AG08396 (cell line): ENCODE data around the gene ATP6V0A4.
A peak's percentile ranks its signal among the peaks of the same experiment; 100 is the strongest.
"Not testable (repeated sequence)": the region's sequence is repeated elsewhere in the genome, so short reads cannot be mapped to it uniquely, and the experiment has no call there.

Experiments used
- DNase-seq: peaks from one replicate; pipeline ENCODE4 v3.0.0; 2012; ENCODE audit warnings: low spot score, mixed read lengths

ATP6V0A4 gene

DNA sequence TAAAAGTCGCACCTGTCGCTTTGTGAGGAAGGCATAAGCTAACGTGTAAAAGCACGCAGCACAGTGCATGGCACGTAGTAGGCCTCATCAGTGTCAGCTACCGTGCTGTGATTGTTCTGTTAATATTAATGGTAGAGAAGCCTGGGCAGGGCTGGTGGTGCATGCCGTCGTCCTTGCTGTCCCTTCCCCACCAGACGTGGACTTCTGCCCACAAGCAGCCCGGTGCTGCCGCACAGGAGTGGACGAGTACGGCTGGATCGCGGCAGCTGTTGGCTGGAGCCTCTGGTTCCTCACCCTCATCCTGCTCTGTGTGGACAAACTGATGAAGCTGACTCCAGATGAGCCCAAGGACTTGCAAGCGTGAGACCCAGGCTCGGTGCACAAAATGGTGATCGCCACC, 4.7 kb upstream of the ATP6V0A4 start:
- no peak for DNase-seq

DNA sequence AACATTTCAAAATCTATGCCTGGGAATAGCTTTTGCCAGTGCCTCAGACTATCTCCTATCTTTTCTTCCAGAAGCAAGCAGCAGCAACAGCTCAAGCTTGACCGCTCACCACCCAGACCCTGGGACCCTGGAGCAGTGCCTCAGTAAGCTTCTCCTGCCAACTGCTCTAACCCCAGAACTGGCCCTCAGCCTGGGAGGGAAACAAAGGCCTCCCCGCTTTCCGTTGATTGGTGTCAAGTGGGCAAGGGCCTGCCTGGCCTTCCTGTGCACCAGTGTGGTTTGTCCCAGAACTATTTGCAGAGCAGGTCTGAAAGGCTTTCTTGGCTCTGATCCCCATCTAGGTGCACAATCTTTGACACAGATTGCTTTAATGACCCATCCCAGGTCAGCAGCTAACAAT, 3.3 kb upstream of the ATP6V0A4 start:
- no peak for DNase-seq

DNA sequence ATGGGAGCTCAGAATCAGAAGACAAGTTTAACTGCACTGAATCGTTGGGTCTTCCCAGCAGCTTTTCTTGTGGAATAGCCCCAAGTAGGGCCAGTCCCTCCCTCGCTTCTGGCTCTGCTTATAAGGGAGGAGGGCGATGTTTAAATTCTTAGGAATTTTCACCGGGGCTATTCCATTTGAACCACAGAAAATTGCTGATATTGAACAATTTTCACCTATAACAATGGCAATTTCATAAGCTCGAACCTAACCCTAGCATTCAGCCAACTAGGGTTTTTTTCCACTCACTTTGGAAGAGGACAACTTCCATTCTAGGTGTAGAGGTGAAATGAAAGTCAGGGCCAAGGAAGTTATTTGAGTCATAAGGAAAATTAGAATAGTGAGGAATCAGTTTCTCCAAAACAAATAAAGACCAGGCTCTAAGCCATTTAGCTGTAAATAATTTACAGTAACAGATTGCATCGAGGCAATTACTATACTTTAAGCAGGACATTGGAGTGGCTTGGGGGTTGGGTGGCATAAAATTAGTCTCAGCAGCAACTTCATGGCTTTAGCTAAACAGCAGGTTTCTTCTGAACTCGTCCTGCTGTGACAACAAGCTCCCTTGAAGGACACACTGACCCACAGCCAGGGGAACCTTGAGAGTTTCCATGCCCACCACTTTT, 1.5 kb upstream of the ATP6V0A4 start:
- no peak for DNase-seq

DNA sequence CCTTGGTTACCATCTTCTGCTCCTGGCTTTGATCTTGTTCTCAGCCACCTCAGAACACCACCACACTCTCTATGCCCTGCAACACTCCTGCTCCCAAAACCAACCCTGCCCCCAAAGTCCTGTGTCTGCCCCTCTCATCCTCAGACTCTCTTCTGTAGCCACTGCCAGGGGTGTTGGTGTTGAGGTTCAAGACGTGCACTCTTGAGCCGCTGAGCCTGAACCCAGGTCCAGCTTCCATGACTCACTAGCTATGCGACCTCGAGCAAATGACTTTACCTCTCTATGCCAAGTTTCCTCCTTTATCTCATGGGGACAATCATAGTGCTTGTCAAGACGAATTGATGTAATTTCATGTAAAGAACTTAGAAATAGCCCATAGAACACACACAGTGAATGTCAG, 840 bp upstream of the ATP6V0A4 start:
- no peak for DNase-seq

DNA sequence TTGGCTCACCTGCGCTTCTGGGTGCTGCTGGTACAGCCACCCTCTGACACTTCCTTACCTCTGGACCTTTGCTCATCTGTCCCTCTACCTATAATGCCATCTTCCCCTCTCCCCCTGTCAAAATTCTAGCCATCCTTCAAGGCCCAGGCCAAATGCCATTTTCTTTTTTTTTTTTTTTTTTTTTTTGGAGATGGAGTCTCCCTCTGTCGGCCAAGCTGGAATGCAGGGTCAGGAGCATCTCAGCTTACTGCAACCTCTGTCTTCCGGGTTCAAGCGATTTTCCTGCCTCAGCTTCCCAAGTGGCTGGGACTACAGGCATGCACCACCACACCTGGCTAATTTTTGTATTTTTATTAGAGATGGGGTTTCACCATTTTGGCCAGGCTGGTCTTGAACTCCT, 950 bp downstream of the ATP6V0A4 start:
- not testable (repeated sequence) for DNase-seq

DNA sequence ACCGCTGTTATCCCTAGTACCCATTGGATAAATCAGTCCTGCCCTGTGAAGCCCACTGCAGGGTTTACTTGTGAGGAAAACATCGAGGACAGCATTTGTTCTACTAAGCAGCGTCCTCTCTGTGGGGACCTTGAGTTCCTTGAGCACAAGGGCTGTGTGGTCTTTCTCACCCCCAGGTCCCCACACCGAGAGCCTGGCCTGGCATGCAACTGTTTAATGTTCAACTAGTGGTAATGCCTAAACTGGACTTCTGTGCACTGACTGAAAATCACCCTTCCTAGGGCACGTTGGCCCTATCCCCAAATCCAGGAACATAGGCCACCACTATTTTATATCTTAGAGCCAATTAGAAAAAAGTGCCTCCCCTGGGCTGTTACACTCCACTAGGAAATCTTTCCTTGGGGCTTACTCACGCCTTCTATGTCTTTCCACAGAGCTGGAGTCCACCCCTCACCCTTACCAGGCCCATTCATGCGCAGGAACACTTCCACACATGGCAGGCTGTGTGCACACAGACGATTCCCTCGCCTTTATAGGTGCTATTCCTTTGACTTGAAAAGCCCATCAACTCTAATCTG, 1.9 kb downstream of the ATP6V0A4 start:
- DNase-seq: no peak

DNA sequence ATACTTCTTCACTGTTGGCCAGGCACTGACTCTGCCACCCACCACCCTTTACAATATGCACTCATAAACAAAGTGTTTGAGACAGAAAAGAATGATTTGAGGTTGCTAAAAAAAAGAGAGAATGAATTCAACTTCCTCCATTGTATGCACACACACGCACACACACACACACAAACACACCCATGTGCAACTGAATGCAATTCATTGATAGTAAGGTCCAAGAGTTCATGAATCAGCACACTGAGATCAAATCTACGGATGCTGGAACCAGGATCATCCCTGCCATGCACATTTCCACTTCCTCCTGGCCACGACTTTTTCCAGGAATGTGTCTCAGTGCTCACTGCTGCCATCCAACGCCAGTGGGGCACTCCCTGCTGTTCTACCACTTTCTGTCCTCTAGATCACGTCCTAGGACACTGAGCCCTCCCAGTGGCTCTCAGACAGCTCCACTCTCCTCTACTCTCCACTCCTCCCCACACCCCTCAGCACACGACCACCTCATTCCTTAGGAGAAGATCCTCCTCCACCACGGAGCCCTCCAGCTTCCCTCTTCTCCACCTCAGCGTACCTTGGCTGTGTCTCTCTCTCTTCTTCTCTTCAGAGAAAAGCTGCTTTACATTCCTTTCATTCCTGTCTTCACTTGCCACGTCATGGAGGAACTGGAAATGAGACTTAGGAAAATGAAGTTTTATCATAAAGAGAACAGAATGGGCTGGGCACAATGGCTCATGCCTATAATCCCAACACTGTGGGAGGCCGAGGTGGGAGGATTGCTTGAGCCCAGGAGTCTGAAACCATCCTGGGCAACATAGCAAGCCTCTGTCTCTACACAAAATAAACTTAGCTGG, 12.2 kb downstream of the ATP6V0A4 start:
- peak; percentile 29 for DNase-seq

DNA sequence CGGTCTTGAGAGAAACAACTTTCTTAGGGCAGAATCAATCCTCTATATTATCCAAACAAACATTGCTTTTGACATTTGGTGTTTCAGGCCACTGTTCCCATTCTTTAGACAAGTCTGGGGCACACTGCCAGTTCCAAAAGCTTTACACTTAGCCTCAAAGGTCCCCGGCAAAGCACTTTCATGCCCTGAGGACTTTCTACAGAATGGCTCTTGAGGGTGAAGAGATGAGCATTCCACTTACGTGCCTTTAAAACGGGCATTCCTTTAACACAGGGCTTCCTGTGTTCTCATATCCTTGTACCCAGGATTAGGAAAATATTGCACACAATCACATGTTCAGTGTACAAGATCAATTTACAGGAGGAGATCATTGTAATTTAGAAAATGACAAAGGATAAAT, 13.3 kb downstream of the ATP6V0A4 start:
- no peak for DNase-seq

DNA sequence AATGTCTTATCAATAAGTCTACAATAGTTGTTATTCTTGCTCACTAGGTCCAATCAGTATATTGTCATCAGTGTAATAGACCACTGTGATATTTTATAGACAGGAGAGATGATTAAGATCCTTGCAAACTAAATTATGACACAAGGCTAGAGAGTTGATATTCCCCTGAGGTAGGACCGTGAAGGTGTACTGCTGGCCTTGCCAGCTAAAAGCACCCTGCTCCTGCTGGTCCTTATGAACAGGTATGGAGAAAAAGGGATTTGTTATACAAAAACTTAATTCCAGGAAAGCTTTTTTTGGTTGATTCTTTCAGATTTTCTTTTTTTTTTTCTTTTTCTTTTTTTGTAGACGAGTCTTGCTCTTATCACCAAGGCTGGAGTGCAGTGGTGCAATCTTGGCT, 17.0 kb downstream of the ATP6V0A4 start:
- DNase-seq: no peak

DNA sequence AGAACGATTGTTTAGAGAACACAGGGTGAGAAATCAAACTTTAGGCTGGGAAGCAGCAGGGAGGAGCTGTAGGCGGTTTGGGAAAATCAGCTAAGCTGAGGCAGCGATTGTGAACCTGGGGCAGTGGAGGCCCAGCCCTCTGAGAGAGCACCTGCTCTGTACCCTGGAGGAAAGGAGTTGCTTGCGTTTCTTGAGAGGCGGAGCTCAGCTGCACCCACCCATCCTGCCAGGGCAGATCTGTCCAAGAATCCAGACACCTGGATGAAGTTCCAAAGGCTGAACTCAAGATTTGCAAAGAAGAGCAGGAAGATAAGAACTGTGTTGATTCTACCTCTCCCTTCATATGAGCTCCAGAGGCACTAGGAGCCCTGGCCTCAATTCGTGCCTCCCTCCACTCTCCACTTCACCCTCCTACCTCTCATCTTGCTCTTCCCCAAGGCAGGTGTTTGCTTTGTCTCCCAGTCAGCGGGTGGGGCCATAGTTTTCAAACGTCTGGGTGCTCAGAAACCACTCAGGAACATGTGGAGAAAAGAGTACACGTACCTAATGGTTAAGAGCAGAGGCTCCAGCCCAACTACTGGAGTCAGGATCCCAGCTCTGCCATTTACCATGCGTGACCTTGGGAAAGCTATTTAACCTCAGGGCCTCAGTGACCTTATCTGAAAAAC, 21.7 kb downstream of the ATP6V0A4 start:
- no peak for DNase-seq

DNA sequence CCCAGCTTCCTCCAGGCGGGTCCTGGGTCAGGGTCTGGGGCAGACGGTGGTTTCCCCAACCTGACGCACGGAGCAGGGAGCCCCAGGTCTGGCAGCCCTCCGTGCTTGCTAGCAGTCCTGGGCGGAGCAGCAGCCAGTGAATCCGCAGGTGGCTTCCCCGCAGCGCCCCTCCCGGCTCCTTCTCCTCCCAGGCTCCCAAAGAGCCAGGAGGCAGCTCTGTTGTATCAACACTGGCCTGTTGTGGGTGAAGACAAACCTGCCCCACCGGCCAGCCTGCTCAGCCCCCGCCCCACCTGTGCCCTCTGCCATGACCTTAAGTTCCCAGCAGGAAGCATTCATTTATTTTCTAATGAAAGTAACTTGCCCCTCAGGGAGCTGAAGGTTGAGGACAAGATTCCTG, 24.2 kb downstream of the ATP6V0A4 start:
- no peak for DNase-seq

DNA sequence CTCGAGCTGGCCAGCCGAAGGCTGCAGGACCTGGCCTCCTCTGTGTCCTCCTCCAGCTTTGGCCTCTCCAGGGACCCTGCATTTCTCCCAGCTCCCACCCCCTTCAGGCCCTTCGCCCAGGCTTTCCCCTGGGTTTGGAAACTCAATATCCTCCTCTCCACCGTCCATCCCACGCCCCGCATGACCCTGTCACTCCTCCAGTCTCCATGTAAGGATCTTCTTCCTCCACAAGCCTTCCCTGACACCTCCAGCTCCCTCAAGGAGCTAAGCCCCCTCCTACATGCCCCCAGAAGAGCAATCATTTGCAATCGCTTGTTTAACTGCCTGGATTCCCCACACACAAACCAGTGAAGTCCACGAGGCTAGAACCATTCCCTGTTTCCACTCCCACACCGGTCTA, 24.8 kb downstream of the ATP6V0A4 start:
- DNase-seq: no peak

DNA sequence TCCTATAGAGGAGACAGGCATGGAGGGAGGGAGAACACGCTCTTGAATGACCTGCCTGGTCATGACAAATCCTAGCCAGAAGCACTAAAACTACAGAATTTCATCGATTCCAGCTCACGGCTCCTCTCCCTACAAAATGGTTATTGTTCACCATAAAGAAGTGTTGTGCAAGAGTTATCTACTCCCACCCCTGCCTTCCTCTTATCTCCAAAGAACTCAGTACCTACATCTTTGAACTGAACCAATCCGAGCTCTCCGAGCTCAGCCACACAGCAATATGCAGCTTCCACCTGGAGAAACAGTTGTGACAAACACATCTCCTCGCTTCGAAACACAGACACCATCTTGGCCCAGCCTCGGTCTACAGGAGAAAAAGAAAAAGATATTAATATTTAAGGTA, 27.1 kb downstream of the ATP6V0A4 start:
- no peak for DNase-seq

DNA sequence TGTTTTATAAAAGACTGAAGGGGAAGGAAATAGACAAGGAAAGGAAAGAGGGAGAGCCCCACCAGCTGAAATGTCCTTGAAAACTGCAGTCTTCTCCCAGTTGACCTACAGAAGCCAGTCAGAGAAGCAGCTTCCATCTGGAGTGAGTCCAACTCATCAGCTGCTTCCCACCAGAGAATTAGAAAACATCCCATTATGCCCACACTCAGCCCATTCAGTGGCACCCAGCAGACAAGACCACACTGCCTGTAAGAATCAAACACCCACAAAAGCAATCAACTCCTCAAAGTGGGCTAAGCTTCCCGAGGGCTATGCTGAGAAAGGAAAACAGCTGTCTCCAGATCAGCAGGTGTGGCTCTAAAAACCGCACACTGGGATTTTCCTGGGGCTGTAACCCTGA, 29.8 kb downstream of the ATP6V0A4 start:
- no peak for DNase-seq

DNA sequence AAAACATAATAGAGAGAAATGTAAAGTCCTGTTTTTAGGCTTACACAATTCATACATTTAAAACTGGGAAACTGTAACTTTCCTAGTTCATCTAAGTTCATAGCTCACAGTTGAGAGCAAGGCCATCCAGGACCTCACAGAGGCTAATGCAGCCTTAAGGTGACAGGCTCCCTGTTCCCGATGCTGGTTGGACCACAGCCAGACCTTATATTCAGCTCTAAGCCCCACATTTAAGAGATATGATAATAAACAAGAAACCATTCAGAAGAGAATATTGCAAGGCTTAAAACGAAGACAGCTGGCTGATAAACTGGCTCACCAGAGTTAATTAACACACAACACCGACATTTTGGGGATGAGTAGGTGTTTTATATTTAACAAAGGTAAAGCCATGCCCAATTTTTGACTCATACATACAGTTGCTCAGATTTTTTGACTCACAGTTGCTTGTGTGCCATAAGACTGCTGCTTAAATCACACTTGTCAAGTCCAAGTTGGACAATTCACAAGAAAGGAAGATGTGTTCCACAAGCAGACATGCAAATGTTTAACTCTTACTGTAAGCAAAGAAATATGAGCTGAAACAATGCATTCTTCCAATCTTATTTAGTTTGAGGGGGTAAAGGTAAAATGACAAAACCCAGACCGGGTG, 41.3 kb downstream of the ATP6V0A4 start:
- DNase-seq: no peak

DNA sequence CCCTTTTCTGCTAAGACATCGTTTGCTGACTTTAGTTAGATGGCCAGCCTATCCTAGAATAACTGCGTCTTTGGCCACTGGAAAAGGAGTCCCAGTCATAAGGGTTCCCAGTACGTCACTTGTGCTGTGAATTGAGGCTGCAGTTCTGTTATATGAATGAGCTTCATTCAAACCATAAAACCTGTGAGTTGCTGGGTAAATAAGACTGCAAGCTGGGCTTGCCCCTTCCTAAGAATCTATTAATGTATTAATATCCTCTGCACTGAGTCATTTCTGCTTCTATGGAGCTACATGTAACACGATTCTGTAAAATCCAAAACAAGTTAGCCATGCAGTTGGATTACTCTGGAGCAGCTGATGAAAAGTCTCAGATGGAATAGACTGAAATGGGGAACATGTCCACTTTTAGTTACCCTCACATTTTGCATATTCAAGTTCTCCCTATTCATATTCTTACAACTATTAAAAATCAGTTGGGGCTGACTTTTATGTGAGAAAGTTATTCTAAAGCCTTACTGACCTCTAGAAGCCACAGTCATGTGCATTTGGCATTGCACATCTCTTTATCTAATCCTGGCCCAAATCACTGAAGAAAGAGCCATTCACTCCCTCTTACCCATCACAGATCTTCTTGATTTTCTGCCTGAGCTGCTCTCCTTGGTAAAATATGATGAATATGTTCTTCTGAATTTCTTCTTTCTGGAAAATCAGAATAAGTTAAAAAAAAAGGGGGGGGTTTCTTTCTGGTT, 42.0 kb downstream of the ATP6V0A4 start:
- DNase-seq: no peak

DNA sequence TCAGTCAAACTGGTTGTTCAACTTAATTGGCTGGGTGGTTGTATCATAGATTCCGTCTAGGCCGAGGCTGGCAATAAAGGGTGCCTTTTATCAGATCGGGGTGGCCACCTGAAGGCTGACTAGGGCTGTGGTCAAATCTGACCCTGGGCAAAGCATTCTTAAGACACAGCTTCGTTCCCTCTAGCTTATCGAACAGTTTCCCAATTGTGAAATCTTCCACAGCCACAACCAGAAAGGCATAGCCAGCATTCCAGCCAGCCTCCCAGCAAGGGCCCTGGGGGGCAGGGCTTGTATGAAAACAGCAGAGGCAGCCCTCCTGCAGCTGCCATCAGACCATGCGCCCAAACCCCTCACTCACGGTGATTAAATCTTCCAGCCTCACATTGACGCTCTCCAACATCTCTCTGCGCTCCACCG, 42.7 kb downstream of the ATP6V0A4 start:
- peak; percentile 17 for DNase-seq

DNA sequence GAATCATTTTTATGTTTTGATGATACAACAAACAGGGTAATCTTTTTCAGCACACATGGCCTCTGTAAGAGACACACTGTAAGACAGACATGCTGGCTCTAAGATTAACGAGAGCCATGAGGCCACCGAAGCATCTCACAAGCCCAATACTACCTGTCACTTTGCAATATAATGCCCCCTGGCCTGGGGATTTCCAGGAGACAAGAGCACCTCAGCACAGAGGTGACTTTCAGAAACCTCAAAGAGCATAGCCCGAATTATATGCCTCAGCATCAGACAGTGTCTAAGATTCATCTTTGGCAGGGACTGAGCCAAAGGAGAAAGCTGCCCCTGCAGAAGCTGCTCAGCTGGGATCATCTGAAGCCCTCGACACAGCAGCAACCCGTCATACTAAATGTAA, 44.4 kb downstream of the ATP6V0A4 start:
- no peak for DNase-seq

DNA sequence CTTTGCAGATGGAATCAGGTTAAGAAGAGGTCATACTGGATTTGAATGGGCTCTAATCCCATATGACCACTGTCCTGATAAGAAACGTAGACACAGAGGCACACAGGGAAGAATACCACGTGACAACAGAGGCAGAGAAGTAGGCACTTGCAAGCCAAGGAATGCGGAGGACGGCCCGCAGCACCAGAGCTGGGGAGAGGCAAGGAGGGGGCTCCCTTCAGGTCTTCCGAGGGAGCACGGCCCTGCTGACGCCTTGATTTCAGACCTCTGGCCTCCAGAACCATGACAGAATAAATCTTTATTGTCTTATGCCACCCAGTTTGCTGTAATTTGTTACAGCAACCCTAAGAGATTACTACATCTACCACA, 44.9 kb downstream of the ATP6V0A4 start:
- no peak for DNase-seq

DNA sequence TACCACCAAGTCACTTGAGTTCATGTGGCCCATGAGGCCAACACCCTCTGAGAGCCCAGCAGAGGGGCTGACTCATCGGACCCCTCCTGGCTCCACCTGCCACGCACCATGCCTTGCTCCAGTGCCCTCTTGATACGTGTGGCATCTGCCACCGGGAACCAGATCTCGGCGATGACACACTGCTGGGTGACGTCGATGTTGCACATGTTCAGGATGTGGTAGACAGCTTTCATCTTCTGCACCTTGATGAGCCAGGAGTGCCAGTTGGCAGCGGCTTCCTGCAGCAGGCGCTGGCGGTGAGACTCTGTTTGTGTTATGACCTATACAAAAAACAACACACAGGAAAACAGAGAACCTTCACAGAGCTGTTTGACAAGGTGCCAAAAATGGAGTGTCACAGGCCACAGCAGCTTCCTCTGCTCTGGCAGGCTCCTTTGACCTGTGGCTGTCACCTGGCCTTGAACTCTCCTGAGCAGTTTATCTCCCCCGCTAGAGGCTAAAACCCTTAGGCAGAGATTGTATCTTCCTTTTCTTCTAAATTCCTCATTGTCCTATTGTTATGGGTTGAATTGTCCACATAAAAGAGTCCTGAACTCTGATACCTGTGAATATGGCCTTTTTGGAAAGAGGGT, 45.4 kb downstream of the ATP6V0A4 start:
- no peak for DNase-seq

DNA sequence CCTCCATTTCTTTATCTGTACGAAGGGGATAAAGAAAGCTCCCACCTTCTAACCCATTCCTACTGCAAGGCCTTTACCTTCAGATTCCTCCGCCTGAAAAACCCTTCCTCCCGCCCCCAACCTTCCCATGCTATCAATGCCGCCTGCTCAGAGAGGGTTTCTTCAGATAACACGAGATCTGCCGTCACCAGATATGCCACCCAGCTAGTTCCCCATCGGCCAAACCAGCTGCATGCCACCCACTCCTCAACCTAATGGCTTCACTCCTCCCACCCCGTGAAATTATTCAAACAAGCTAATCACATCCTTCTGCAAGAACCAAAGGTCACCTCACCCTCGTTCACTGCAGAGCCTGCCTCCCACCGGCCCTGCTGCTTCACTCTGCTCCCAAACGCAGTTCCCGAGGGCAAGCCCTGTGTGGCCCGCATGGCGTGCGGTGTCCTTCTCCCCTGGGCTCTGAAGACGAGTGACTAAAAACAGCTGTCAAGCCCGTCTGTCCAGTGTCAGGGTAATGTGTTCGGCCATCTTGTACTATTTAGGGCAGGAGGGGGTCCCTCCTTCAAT, 47.0 kb downstream of the ATP6V0A4 start:
- no peak for DNase-seq
